Right lobe of liver (tissue), 6 donors: Measurements from ENCODE around the gene SMARCA5. TPM values are rescaled to one million over a fixed set of nuclear protein-coding genes. Genes with fewer than 3 reads are reported as not detected.
"Not testable (repeated sequence)": the region's sequence is repeated elsewhere in the genome, so short reads cannot be mapped to it uniquely, and the experiment has no call there.

Source experiments
- ATAC-seq, 4 donors: fragments of 200-7000 bp; cut with Tn5 transposase; one replicate each; pipeline ENCODE4 v1.9.1; 2020; ENCODE audit warnings: mild to moderate bottlenecking in 4 of 4, moderate library complexity in 4 of 4
- DNase-seq, 3 donors: peaks; one replicate each; pipeline ENCODE4 v3.0.0-alpha.2; 2020
- H3K27ac ChIP-seq, 3 donors: fragments of 200-600 bp; one replicate each; pipeline ENCODE4 v1.8.0; 2022
- H3K27me3 ChIP-seq, 2 donors: fragments of 200-600 bp; one replicate each; pipeline ENCODE4 v1.8.0; 2022
- H3K36me3 ChIP-seq, 4 donors: fragments of 200-600 bp; sonication (generic) in 1 of 4; one replicate each; pipeline versions ENCODE4 v1.5.1 to v1.8.0; 2017 to 2022; ENCODE audit warnings: control low read depth in 1 of 4
- H3K4me1 ChIP-seq, 4 donors: fragments of 200-600 bp; sonication (generic) in 1 of 4; one replicate each; pipeline versions ENCODE4 v1.5.1 to v1.8.0; 2017 to 2022; ENCODE audit warnings: control low read depth in 1 of 4
- H3K4me3 ChIP-seq, 3 donors: fragments of 200-600 bp; one replicate each; pipeline ENCODE4 v1.8.0; 2022
- H3K9me3 ChIP-seq, 4 donors: fragments of 200-600 bp; sonication (generic) in 1 of 4; one replicate each; pipeline versions ENCODE4 v1.5.1 to v1.8.0; 2017 to 2022; ENCODE audit warnings: control low read depth in 1 of 4
- POLR2A ChIP-seq: fragments of 450-650 bp; IDR thresholded peaks from one replicate; pipeline ENCODE4 v1.6.1; 2017; ENCODE audit warnings: antibody characterized with exemption, mild to moderate bottlenecking
- WGBS: methylation state at CpG from one replicate; pipeline ENCODE4 v1.1.6; 2018; ENCODE audit warnings: low coverage, low lambda C conversion rate; ENCODE audit not compliant: insufficient coverage; ENCODE audit errors: missing lambda C conversion rate; 5-methylcytosine and 5-hydroxymethylcytosine counted together
- intact Hi-C, 2 donors: fragments of 100-400 bp; cut with DNase I; formaldehyde crosslinking; loops; one replicate each; pipeline versions ENCODE4 v1.11.2 to v1.14.1; 2022
- total RNA-seq, 6 experiments: library from RNA; depleted of rRNA in 2 of 6; stranded (reverse); fragments of >200 nt in 2 of 6; fragmentation: NEBNext Ultra II Directional in 3 of 6; extraction: Animal tissue kit (Norgen Biotek cat#: 25700) in 3 of 6; gene quantifications; one replicate each; pipeline versions ENCODE4 v1.1.0 to v1.2.4, GENCODE V29; 2016 to 2023
- TF ChIP-seq, protein P1 (sequence below), 4 donors: fragments of 200-600 bp in 3 of 4; fragments of 450-650 bp in 1 of 4; IDR thresholded peaks; one replicate each; pipeline versions ENCODE4 v1.5.1 to v1.8.0; 2016 to 2022; ENCODE audit warnings: antibody characterized with exemption in 4 of 4, mild to moderate bottlenecking in 2 of 4
- donor health status: DM: no; HTN: yes; CAD: no.
- donor health status: DM: no; HTN: no; CAD: no.
- donor health status: DM: no; HTN: no; CAD: no.
- donor health status: DM: no; HTN: yes; CAD: no.
- donor health status: DM: no; HTN: yes; CAD: no.

The SMARCA5 gene
- total RNA-seq, 6 experiments from 2014 or later = 7.8 to 24.1 (median 16.7) TPM

DNA sequence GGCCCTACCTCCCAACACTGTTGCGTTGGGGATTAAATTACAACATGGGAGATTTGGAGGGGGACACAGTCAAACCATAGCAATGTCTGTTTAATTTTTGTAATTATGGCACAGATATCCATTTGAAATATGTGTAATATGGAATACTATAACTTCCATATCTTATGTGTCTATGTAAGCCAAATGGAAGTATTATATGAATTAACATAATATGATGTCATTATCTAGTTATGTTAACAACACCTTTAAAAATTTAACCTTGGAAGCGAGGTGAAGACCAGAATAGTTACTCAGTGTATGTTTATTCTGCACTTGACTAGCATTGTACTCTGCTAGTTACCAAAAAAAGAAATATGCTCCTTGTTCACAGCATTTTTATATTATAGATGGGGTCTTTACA is 4.3 kb downstream of the SMARCA5 start:
- H3K36me3 ChIP-seq = peaks cover 0 to 24% (median 2%) of the 10 kb centered on the region in 4 donors
- TF ChIP-seq POLR2A = no peak
- TF ChIP-seq, protein P1, sequence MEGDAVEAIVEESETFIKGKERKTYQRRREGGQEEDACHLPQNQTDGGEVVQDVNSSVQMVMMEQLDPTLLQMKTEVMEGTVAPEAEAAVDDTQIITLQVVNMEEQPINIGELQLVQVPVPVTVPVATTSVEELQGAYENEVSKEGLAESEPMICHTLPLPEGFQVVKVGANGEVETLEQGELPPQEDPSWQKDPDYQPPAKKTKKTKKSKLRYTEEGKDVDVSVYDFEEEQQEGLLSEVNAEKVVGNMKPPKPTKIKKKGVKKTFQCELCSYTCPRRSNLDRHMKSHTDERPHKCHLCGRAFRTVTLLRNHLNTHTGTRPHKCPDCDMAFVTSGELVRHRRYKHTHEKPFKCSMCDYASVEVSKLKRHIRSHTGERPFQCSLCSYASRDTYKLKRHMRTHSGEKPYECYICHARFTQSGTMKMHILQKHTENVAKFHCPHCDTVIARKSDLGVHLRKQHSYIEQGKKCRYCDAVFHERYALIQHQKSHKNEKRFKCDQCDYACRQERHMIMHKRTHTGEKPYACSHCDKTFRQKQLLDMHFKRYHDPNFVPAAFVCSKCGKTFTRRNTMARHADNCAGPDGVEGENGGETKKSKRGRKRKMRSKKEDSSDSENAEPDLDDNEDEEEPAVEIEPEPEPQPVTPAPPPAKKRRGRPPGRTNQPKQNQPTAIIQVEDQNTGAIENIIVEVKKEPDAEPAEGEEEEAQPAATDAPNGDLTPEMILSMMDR (IDR thresholded peaks at IDR 0.05) = no peak

DNA sequence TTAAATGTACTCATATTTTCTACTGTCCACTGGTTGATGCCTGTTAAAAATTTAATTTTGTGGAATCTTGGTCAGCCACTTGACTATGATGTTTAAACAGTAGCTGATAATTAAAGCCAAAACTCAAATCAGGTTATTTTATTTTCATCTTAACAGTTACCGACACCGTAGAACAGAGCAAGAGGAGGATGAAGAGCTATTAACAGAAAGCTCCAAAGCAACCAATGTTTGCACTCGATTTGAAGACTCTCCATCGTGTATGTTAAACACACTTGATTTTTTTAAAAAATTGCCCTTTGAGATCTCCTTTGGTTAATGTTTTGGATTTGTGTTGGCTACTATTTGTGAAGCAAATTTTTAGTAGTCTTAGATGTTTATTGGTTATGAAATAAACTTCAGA is 10.7 kb downstream of the SMARCA5 start:
- no peaks in the 10 kb centered on the region for H3K27me3 ChIP-seq
- no peaks in the 10 kb centered on the region for H3K9me3 ChIP-seq
- TF ChIP-seq POLR2A = no peak
- TF ChIP-seq, protein P1 (IDR thresholded peaks at IDR 0.05) = no peak
- H3K4me3 ChIP-seq = no peak overlapping the region
- H3K36me3 ChIP-seq = peaks cover 4 to 58% (median 21%) of the 10 kb centered on the region in 4 donors
- H3K27ac ChIP-seq = no peak overlapping the region
- 96% methylated on average over 4 of the region's 4 CpGs for WGBS
- intact Hi-C loops = no loop called here
- no peaks in the 10 kb centered on the region for H3K4me1 ChIP-seq
- DNase-seq = no peak
- ATAC-seq = no peak

More for the DNA sequence above, 4.3 kb downstream of the SMARCA5 start:
- WGBS = 97% methylated on average over 2 of the region's 2 CpGs
- intact Hi-C loops = no loop called here
- ATAC-seq (no peak), DNase-seq (no peak)
- H3K4me3 ChIP-seq = no peak overlapping the region
- no peak overlapping the region for H3K27ac ChIP-seq
- no peaks in the 10 kb centered on the region for H3K27me3 ChIP-seq
- H3K9me3 ChIP-seq = no peaks in the 10 kb centered on the region
- peaks cover 0 to 10% (median 0%) of the 10 kb centered on the region in 4 donors for H3K4me1 ChIP-seq

DNA sequence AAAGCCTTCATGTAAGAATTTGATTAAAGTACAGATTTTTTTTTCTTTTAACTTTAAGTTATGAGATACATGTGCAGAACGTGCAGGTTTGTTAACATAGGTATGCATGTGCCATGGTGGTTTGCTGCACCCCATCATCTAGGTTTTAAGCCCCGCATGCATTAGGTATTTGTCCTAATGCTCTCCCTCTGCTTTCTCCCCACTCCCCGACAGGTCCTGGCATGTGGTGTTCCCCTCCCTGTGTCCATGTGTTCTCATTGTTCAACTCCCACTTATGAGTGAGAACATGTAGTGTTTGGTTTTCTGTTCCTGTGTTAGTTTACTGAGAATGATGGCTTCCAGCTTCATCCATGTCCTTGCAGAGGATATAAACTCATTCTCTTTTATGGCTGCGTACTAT is 14.5 kb downstream of the SMARCA5 start:
- H3K27me3 ChIP-seq, H3K4me1 ChIP-seq, DNase-seq, ATAC-seq, intact Hi-C loops, H3K4me3 ChIP-seq, H3K9me3 ChIP-seq, H3K27ac ChIP-seq: not testable (repeated sequence)
- H3K36me3 ChIP-seq = peaks cover 4 to 77% (median 30%) of the 10 kb centered on the region in 4 donors
- WGBS = 100% methylated on average over 4 of the region's 4 CpGs

DNA sequence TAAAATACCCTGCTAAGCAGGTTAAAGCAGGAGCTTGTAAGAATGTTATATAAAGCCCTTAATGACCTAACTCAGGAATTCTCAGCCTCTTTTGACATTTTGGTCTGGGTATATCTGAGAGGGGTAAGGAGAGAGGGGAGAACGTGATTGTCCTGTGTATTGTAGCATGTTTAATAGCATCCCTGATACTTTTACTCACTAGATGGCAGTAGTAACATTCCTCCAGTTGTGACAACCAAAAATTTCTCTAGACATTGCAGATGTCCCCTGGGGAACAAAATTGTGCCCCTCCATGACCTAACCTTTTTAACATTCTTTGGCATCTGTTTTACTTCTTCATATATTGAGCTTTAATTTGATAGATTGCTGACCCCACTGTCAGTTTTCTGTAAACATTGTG is 17.9 kb downstream of the SMARCA5 start:
- no peaks in the 10 kb centered on the region for H3K27me3 ChIP-seq
- intact Hi-C loops = no loop called here
- peaks cover 9 to 75% (median 32%) of the 10 kb centered on the region in 4 donors for H3K36me3 ChIP-seq
- peak; percentile 32 to 53 (median 38) for ATAC-seq
- WGBS = 53% methylated on average over 1 of the region's 1 CpG
- no peak overlapping the region for H3K4me3 ChIP-seq
- H3K4me1 ChIP-seq = no peaks in the 10 kb centered on the region
- no peak for TF ChIP-seq POLR2A
- TF ChIP-seq, protein P1 (IDR thresholded peaks at IDR 0.05) = peak in 3 of 4 donors; percentile 40 to 46 (median 43)
- DNase-seq = no peak
- H3K9me3 ChIP-seq = no peaks in the 10 kb centered on the region
- H3K27ac ChIP-seq = no peak overlapping the region

DNA sequence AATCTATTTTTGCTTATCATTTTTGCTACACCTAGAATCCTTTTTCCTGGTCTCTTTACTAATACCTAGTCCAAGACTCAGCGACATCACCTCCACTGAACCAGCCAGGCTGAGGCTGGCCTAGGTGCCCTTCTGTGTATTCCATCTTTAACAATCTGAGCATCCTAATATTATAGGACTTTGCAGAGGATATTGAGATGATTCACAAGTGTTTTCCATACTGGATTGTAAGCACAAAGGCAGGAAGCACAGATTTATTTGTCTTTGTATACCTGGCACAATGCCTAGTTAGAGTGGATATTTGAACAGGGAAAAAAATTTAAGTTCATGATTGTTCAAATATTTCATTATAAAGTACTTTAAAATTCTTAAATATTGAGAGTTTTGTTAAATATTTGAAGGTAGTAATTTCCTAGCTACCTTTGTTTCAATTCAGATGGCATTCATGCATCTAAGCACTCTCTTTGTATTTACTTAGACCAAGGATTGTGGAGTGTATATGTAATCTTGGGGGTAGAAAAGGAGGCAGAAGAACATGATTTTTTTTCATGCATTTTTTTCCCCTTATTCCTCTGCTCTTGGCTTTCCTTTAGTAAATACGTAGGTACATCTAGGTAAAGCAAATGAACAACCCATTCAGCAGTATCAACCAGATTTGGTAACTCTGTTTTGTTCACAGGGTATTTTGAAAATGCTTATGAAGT is 18.4 kb downstream of the SMARCA5 start:
- ATAC-seq (peak in 1 of 4 donors; percentile 23), DNase-seq (no peak)
- TF ChIP-seq, protein P1 (IDR thresholded peaks at IDR 0.05) = no peak
- no peak for TF ChIP-seq POLR2A
- H3K27ac ChIP-seq = no peak overlapping the region
- H3K4me1 ChIP-seq = no peaks in the 10 kb centered on the region
- no peaks in the 10 kb centered on the region for H3K27me3 ChIP-seq
- no peaks in the 10 kb centered on the region for H3K9me3 ChIP-seq
- H3K36me3 ChIP-seq = peaks cover 9 to 76% (median 30%) of the 10 kb centered on the region in 4 donors
- no peak overlapping the region for H3K4me3 ChIP-seq
- 93% methylated on average over 2 of the region's 2 CpGs for WGBS
- intact Hi-C loops = no loop called here
